Upper lobe of left lung (tissue), 6 donors: ENCODE measurements around the gene SLC7A10. TPM values are rescaled to one million over a fixed set of nuclear protein-coding genes. Genes with fewer than 3 reads are reported as not detected.
A peak's percentile ranks its signal among the peaks of the same experiment; 100 is the strongest.

Source experiments
- ATAC-seq, 2 donors: fragments of 200-7000 bp; cut with Tn5 transposase; one replicate each; pipeline ENCODE4 v1.9.1; 2022; ENCODE audit warnings: mild to moderate bottlenecking in 2 of 2, moderate library complexity in 2 of 2; ENCODE audit not compliant: low FRiP score in 2 of 2
- DNase-seq, 2 donors: peaks; one replicate each; pipeline ENCODE4 v3.0.0-alpha.2; 2019 to 2020
- H3K27ac ChIP-seq, 4 donors: fragments of 200-600 bp; sonication (generic); one replicate each; pipeline ENCODE4 v1.5.1; 2016 to 2019
- H3K27me3 ChIP-seq, 4 donors: fragments of 200-600 bp; sonication (generic); one replicate each; pipeline ENCODE4 v1.5.1; 2017 to 2019
- H3K36me3 ChIP-seq, 4 donors: fragments of 200-600 bp; sonication (generic); one replicate each; pipeline ENCODE4 v1.5.1; 2016 to 2019
- H3K4me1 ChIP-seq, 4 donors: fragments of 200-600 bp; sonication (generic); one replicate each; pipeline ENCODE4 v1.5.1; 2018 to 2019
- H3K4me3 ChIP-seq, 4 donors: fragments of 200-600 bp; sonication (generic); one replicate each; pipeline ENCODE4 v1.5.1; 2017 to 2019; ENCODE audit warnings: mild to moderate bottlenecking in 2 of 4, moderate library complexity in 1 of 4
- H3K9me3 ChIP-seq, 4 donors: fragments of 200-600 bp; sonication (generic); one replicate each; pipeline ENCODE4 v1.5.1; 2018 to 2019
- CTCF ChIP-seq, 6 experiments: fragments of 450-650 bp in 4 of 6; fragments of 200-600 bp in 2 of 6; sonication (generic) in 2 of 6; IDR thresholded peaks; one replicate each; pipeline ENCODE4 v1.5.1; 2016 to 2019; ENCODE audit warnings: antibody characterized with exemption in 6 of 6
- EP300 ChIP-seq, 4 donors: sonication (generic); formaldehyde crosslinking; IDR thresholded peaks; one replicate each; pipeline ENCODE4 v1.5.1; 2017; ENCODE audit warnings: antibody characterized with exemption in 4 of 4, control low read depth in 2 of 4
- POLR2A ChIP-seq, 4 donors: fragments of 450-650 bp; IDR thresholded peaks; one replicate each; pipeline ENCODE4 v1.5.1; 2016 to 2017; ENCODE audit warnings: antibody characterized with exemption in 4 of 4, mild to moderate bottlenecking in 2 of 4
- POLR2AphosphoS5 ChIP-seq, 2 donors: sonication (generic); formaldehyde crosslinking; IDR thresholded peaks; one replicate each; pipeline ENCODE4 v1.5.1; 2017; ENCODE audit warnings: antibody characterized with exemption in 2 of 2
- WGBS, 2 donors: methylation state at CpG; one replicate each; pipeline ENCODE4 v1.1.5; 2017 to 2018; 5-methylcytosine and 5-hydroxymethylcytosine counted together
- total RNA-seq, 6 donors: library from RNA; depleted of rRNA in 4 of 6; stranded (reverse); fragments of >200 nt in 4 of 6; gene quantifications; one replicate each; pipeline versions ENCODE4 v1.1.0 to v1.2.1, GENCODE V29; 2016 to 2021
- donor health status: DM: no; HTN: no; CAD: no; lungs with moderate emphysema.
- donor health status: DM: no; HTN: yes; CAD: no; lungs with severe emphysema.

SLC7A10 gene
- total RNA-seq, 6 donors from 2014 or later = 0.29 to 2.1 (median 0.47) TPM; not detected in 2

- Histone ChIP-seq H3K4me1 (peaks cover 19 to 47% (median 36%) of the 10 kb centered on the region in 4 donors), H3K36me3 (no peaks in the 10 kb centered on the region), H3K27me3 (no peaks in the 10 kb centered on the region), H3K27ac (no peak overlapping the region), H3K4me3 (no peak overlapping the region), H3K9me3 (no peaks in the 10 kb centered on the region)
- TF ChIP-seq POLR2AphosphoS5 (IDR thresholded peaks at IDR 0.05) (no peak), EP300 (IDR thresholded peaks at IDR 0.05) (no peak), POLR2A (IDR thresholded peaks at IDR 0.05) (no peak), CTCF (IDR thresholded peaks at IDR 0.05) (no peak)
- ATAC-seq (no peak), DNase-seq (no peak)
- 84 to 91% methylated on average over 9 to 12 of the region's 12 CpGs for WGBS, 2 donors
These were observed 45.8 kb upstream of the SLC7A10 start for GRCh38 chr19:33271246-33272021.

- DNase-seq (no peak), ATAC-seq (no peak)
- Histone ChIP-seq H3K9me3 (no peaks in the 10 kb centered on the region), H3K27ac (no peak overlapping the region), H3K4me3 (no peak overlapping the region), H3K4me1 (peaks cover 19 to 40% (median 34%) of the 10 kb centered on the region in 4 donors), H3K36me3 (no peaks in the 10 kb centered on the region), H3K27me3 (no peaks in the 10 kb centered on the region)
- TF ChIP-seq POLR2AphosphoS5 (IDR thresholded peaks at IDR 0.05) (no peak), POLR2A (IDR thresholded peaks at IDR 0.05) (no peak), CTCF (IDR thresholded peaks at IDR 0.05) (no peak)
- WGBS, 2 donors = 91 to 100% methylated on average over 1 of the region's 1 CpG
These were observed 45.1 kb upstream of the SLC7A10 start for GRCh38 chr19:33270769-33271168.

- TF ChIP-seq POLR2A (IDR thresholded peaks at IDR 0.05) (no peak), CTCF (IDR thresholded peaks at IDR 0.05) (no peak), EP300 (IDR thresholded peaks at IDR 0.05) (no peak), POLR2AphosphoS5 (IDR thresholded peaks at IDR 0.05) (no peak)
- H3K4me1 ChIP-seq = peaks cover 11 to 32% (median 19%) of the 10 kb centered on the region in 4 donors
- no peak overlapping the region for H3K4me3 ChIP-seq
- H3K9me3 ChIP-seq = no peaks in the 10 kb centered on the region
- H3K36me3 ChIP-seq = no peaks in the 10 kb centered on the region
- H3K27ac ChIP-seq = peak overlapping the region in 2 of 4 donors; percentile 44 to 77
- H3K27me3 ChIP-seq = no peaks in the 10 kb centered on the region
- ATAC-seq (no peak), DNase-seq (no peak)
- 80 to 84% methylated on average over 1 to 10 of the region's 10 CpGs for WGBS, 2 donors
These were observed 43.4 kb upstream of the SLC7A10 start for GRCh38 chr19:33269016-33269415.

- Histone ChIP-seq H3K9me3 (no peaks in the 10 kb centered on the region), H3K36me3 (no peaks in the 10 kb centered on the region), H3K27ac (peak overlapping the region in 2 of 4 donors; percentile 44 to 77), H3K27me3 (no peaks in the 10 kb centered on the region), H3K4me3 (no peak overlapping the region), H3K4me1 (peaks cover 5 to 26% (median 13%) of the 10 kb centered on the region in 4 donors)
- DNase-seq (peak in 1 of 2 donors; percentile 58), ATAC-seq (peak in 1 of 2 donors; percentile 46)
- WGBS, 2 donors = 72 to 80% methylated on average over 8 to 21 of the region's 22 CpGs
- TF ChIP-seq POLR2A (IDR thresholded peaks at IDR 0.05) (peak in 1 of 4 donors; percentile 18), POLR2AphosphoS5 (IDR thresholded peaks at IDR 0.05) (no peak), CTCF (IDR thresholded peaks at IDR 0.05) (no peak), EP300 (IDR thresholded peaks at IDR 0.05) (no peak)
These were observed 42.7 kb upstream of the SLC7A10 start for GRCh38 chr19:33268162-33268991.
